Skeletal muscle cell (primary cell): ENCODE data around the gene LBH.

Experiments used
- DNase-seq: peaks from one replicate; pipeline ENCODE4 v3.0.0-alpha.2; 2010; ENCODE audit warnings: low read depth
- H3K4me3 ChIP-seq: 2 replicates; pipeline ENCODE4 v1.5.1; 2011; ENCODE audit warnings: low read depth, mild to moderate bottlenecking, control low read depth, low read length, moderate library complexity

The LBH gene

DNA sequence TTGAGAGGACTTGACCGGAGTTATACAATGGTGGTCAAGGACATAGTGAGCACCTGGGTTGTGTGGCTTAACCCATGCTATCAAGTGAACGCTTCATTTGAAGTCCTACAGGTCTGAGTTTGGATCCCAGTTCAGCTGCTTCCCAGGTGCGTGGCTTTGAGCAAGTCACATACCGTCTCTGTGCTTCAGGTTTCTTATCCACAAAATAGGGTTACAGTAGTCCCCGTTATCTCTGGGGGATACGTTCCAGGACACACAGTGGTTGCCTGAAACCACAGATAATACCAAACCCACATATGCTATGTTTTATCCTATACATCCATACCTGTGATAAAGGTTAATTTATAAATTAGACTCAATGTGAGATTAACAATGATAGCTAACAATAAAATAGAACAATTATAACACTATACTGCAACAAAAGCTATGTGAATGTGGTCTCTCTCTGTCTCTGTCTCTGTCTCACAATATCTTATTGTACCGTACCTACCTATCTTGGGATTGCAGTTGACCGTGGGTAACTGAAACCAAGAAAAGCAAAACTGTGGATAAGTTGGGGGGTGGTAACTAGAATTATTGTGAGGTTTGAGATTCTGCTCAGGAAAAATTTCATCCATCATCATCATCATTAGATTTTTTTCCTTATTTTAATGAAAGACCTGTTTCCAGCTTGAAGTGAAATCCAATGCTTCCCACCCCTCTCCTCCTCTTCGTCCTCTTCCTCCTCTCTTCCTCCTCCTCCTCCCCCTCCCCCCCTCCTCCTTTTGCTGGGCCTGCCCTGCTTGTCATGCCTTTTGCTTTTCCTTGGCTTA lies 22.7 kb downstream of the LBH start:
- H3K4me3 ChIP-seq: no peak overlapping the region
- no peak for DNase-seq

DNA sequence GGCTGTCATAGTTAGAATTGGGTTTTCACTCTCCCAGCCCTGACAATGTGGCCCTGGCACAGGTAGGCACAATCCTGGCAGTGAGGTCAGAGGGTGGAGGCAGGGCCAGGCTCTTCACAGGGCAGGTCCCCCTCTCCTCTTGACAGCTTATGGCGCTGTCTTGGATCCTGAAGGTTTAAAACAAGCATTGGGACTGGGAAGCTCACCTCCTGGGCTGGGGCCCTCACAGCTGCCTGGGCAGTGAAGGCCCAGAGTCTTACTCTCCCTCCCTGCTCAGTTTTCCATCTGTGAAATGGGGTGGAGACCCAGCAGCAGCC lies 23.3 kb downstream of the LBH start:
- H3K4me3 ChIP-seq: no peak overlapping the region
- no peak for DNase-seq

DNA sequence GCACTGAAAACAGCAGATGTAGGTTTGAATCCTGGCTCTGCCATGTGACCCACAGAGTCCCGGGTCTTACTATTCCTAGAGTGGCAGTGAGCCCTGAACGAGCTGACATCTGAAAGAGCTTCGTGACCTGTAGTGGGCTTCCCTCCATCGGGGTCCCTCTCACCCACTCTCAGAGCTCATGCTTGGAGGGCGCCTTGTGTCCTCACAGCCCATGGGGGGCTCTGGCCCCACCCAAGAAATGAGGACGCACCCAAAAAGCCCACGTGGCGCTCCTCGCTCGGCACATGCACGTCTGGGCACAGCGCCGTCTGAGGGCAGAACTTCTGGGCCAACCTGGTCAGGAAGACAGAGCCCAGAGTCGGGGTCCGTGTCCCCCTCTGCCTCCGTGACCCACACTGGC lies 23.7 kb downstream of the LBH start:
- no peak for DNase-seq
- H3K4me3 ChIP-seq: no peak overlapping the region

DNA sequence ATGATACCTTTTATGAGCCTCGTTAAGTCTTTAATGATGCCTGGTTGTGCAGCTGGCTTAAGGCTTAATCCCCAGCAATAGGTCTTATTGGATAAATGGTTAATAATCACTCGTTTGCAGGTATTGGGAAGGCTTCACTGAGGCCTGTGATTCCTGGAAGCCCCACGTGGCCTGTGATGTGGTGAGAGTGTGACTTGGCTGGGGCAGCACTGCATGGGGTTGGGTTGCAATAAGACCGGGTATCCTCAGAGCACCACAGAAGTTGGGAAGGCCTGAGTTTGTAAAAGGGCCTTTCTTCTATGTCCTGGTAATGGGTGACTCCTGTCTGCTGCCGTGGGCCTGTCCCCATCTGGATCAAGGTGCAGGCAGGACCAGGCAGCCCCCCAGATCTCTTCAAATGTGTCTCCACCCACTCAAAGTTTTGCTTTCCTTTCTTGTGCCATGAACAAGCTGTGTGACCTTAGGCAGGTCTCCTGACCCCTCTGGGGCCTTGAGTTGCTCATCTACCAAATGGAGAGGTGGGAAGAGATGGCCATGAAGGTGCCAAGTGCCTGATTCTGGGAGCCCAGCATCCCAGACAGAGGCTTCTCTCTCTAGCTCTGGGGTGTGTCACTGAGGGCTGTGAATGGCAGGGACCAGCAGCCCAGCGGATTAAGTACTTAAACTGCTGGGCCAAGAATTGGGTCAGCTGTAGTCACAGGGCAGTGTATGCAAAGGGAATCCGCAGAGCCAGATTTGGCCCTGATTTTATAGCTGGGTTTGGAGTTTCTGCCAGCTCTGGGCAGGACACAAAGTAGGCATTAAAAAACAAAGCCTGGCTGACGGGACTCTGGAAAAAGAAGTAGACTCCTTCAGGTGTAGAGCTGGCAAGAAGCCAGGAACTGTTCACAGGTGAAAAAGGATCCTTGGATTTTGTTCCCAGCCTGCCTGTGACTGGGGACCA lies 24.4 kb downstream of the LBH start:
- DNase-seq: no peak
- H3K4me3 ChIP-seq: no peak overlapping the region

DNA sequence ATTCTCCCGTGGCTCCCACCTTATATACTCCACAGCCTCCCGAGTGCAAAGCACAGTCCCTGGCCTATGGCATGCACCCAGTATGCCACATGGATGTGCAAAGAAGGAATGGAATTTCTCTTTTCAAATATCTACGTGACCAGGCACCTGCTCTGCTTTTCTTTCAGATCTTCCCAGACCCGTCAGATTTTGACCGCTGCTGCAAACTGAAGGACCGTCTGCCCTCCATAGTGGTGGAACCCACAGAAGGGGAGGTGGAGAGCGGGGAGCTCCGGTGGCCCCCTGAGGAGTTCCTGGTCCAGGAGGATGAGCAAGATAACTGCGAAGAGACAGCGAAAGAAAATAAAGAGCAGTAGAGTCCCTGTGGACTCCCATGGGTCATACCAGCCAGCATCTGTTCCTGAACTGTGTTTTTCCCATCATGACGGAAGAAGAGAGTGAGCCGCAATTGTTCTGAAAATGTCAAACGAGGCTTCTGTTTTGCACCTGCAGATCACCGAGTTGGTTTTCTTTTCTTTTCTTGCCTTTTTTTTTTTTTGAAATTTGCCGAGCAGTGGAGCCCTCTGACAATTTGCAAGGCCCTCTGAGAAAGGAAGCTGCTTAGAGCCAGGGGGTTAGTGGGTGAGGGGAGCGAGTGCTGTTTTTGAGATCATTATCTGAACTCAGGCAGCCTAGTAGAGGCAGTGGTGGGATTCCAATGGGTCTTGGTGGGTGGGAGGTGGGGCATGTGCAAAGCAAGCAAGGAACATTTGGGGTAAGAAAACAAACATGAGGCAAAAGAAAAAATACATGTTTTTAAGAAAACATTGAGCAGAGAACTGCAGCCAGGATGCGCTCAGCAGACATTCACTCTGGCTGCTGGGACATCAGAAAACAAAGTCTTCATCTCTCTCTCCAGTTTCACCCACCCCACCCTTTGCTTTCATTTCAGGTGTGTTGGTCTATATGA lies 26.2 kb downstream of the LBH start:
- DNase-seq: no peak
- no peak overlapping the region for H3K4me3 ChIP-seq

DNA sequence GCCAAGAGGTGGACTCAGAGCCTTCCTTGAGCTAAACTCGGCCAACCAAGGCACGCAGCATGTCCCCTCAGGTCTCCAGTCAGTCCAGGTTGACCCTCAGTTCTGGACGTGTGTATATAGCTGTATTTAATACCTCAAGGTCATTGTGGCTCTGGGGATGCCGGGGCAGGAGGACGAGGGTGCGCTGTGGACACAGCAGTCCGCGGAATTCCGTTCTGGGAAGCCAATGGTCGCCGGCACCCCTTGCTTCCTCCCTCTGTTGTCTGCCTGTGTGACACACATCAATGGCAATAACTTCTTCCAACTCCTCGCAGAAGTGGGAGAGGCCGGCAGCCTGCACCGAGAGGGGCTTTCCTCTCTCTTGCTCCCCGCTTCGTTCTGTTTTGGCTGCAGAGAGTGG lies 27.7 kb downstream of the LBH start:
- H3K4me3 ChIP-seq: no peak overlapping the region
- DNase-seq: no peak

DNA sequence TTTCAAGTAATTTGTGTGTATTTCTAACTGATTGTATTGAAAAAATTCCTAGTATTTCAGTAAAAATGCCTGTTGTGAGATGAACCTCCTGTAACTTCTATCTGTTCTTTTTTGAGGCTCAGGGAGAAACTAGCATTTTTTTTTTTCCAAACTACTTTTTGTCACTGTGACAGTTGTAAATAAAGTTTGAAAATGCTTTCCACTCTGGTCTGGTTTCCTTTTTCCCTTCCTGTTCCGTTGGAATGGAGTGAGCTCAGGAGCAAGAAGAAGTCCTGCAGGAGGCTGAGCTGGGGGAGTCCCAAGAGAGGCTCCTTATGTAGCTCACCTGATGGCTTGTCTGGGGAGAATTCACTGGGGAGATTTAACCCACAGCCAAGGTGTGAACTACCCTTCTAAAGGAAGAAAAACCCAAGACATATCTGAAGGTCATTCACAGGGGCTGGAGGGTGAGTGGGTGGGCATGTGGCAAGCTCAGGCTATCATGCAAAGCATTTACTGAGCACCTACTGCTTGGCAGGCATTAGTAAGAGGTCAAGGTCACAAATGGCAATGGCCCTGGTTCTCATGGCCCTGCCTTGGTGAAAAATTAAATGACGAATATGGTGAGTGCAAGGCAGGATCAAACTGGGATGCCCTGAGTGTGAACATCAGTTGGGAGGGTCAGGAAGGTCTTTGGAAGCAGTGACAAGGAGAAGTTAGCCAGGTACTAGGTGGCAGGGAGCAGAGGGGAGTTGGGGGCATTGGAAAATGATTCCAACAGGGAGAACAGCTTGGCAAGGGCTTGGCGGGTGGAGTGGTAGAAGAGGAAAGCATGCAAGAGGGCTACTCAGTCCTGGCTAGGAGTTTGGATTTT lies 28.7 kb downstream of the LBH start:
- DNase-seq: no peak
- H3K4me3 ChIP-seq: no peak overlapping the region

DNA sequence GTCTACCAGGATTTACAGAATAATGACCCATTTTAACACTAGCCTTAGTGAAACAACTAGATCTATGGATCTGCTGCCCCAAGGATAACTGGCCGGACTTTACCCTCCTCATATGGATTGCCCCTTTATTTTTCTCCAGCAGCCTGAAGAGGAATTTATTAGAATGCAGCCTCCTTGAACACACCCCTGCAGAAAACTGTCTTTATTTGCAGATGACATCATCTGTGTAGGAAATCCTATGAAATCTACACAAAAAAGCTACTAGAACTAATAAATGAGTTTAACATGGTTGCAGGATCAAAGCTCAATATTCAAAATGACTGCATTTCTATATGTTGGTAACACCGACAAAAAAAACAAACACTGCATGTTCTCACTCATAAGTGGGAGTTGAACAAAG lies 29.6 kb downstream of the LBH start:
- DNase-seq: no peak
- H3K4me3 ChIP-seq: no peak overlapping the region

DNA sequence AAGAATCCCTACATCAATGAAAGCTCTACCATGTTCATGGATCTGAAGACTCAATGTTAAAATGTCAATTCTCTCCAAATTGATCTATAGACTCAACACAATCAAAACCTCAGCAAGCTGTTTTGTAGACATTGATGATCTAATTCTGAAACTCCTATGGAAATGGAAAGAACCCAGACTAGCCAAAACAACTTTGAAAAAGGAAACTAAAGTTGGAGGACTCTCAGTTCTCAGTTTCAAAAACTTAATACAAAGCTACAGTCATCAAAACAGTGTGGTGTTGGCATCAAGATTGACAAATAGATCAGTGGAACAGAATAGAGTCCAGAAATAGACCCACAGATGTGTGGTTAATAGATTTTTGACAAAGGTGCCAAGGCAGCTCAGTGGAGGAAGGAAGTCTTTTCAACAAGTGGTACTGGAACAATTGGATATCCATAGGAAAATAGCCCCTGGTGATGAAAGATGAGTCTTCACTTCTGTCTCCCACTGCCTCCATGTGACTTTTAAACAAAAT lies 30.4 kb downstream of the LBH start:
- no peak for DNase-seq
- H3K4me3 ChIP-seq: no peak overlapping the region

DNA sequence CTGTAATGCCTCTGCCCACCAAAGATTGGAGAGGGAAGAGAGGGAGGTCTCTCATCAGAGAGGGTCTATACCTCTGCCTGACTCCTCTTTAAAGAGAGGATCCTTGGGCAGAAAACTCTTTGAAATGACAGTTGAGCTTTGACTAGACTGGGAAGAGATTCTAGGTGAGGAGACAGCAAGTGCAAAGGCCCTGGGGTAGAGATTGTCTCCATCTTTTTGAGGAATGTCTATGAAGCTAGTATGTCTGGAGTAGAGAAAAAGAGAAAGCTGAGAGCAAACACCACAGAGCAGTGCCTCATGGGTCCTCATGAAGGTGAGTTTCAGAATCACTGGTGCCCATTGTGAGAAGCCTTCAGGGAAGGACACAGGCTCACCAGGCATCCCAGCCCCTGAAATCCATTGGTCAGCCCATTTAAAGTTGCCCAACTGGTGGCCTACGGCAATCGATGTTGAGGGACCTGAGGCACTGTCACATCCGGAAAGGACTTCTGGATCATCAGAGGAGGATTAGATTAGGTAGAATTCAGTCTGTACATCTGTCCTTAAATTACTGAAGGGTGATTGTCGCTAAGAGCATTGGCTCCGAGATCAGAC lies 31.5 kb downstream of the LBH start:
- DNase-seq: no peak
- H3K4me3 ChIP-seq: no peak overlapping the region

DNA sequence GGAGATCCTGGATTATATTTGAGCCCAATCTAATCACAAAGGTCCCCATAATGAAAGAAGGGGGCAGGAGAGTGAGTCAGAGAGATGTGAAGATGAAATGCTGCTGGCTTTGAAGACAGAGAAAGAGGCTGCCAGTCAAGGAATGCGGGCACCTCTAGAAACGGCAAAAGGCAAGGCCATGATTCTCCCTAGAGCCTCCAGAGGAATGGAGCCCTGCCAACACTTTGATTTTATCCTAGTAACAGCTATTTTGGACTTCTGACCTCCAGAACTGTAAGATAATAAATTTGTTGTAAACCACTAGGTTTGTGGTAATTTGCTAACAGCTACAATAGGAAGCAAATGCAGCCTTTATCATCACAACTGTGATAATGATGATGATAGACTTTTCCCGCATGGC lies 32.9 kb downstream of the LBH start:
- H3K4me3 ChIP-seq: no peak overlapping the region
- no peak for DNase-seq

DNA sequence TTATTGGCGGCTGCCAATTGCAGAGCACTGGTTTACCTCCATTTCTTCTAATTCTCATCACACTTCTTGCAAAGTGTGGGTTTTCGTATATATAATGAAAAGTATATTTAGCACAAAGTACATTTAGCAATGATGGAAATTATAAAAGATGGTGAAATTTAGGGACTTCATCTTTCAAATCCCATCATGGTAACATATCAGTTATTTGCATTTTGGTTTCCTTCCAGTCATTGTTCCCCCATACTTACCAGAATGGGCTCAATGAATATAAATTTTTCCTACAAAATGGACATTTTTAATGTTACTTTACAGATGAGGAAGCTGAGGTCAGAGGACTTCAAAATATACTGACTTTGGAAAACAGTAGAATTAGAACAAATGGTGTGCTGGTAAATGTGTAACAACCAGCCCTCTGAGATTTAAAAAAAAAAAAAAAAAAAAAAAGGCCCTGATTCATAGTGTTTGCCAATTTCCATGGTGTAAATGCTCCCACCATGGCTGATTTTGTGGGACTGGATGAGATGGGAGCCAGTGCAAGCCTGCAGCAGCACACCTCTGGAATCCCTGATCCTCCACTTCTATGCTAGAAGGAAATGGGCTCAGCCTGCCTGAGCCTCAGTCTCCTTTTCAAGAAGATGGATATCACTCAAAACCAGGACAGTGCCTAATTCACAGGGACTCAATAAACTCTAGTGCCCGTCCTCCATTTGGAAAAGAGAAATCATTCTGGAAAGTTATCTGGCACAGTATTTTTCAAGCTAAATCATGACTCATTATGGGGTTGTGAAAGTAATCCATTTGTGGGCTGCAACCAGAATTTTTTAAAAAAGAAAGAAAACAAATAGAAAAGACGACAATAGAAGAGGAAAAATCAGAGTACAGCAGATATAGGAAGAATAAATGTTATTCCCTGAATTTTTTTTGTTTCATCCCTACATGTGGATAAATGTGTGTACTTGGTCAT lies 34.0 kb downstream of the LBH start:
- DNase-seq: no peak
- no peak overlapping the region for H3K4me3 ChIP-seq

DNA sequence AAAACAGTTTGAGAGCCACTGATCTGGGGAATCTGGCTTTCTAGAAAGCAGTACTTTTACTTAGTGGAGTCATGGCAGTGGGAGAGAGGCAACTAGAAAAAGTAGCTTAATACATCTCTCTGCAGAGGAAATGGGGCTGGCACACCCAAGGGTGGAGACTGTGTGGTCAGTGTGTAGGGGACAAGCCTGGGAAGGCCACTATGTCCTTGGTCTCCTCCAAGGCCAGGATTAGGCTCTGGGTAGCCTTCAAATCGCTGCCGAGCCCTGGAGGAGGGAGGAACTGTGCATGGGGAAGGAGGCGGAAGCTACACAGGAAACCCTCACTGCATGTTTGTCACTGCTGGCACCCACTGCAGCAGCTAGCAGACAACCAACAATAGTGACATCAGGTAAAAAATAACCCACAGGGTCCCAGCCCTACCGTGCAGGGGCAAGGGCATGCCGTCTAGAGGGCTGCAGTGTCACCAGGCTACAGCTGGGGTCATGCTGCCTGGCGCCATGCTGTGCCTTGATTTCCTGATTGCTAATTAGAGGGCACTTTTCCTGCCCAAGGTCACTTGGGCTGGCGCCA lies 34.8 kb downstream of the LBH start:
- no peak for DNase-seq
- H3K4me3 ChIP-seq: no peak overlapping the region

DNA sequence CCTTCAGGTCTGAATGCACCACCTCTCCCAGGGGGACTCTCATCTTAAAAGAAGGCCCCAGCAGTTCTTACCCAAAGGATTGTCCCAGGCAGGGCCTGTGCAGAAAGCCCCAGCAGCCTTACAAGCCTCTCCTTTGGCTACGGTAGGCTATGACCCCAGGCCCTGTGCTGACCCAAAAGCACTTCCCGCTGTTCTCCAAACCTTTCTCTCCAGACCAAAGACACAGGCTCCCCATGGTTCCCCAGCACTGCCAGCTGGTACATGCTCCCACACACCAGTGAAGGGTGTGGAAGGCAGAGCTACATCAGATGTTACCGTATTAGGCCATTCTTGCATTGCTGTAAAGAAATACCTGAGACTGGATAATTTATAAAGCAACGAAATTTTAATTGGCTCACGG lies 35.4 kb downstream of the LBH start:
- H3K4me3 ChIP-seq: no peak overlapping the region
- DNase-seq: no peak

DNA sequence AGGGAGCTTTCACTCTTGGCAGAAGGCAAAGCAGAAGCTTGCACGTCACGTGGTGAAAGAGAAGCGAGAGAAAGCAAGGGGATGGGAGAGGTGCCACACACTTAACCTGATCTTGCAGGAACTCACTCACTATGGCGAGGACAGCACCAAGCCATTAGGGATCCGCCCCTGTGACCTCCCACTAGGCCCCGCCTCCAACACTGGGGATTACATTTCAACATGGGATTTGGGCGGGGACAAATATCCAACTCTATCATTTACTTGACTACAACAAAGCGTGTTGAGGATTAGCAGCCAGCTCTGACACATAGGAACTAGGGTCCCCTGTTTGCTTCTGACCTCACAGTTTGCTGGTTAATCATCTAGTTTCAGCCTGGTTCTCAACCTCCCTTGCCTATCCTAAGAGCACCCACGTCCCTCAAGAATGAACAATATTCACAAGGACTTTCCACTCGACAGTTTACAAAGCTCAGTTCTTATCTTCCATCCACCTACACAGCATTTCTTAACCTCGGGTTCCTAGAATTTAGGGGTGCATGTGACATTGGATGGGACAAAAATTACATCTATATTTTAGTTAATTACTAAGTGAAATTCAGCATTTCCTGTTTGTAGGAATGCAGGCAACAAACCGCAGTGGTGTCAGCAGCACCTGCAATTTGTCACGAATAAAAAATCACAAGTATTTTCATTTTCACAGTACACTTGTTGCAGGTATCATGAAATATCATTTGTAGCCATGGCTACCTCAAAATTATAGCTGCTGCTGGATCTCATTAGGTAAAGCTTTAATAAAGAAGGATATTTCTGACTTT lies 36.0 kb downstream of the LBH start:
- H3K4me3 ChIP-seq: no peak overlapping the region
- DNase-seq: no peak

DNA sequence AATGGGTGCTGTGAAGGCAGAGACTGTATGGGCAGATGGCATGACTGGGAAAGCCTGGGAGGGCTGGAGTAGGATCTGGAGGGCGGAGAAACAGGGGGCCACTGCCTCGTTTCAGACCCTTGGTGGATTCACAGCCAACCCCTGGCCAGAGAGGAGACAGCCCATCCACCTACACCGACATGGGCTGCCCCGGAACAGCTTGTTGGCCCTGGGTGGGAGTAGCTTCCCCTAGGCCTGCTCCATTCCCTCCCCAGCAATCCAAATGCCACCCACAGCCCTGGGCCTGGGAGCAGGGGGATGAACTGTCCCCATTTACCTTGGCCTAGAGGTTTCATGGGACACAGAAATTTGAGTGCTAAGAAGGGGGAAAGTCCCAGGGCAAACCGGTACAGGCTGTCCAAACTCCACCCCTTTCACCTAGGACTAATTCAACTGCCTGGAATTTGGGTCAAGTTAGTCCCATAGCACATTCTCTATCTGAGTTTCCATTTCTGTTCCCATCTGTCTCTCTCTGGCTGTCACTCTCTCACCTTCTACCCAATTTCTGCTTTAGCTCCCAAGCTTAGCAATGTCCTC lies 37.0 kb downstream of the LBH start:
- DNase-seq: no peak
- H3K4me3 ChIP-seq: no peak overlapping the region
